Measurements from ENCODE around the gene UBP1.

DNA sequence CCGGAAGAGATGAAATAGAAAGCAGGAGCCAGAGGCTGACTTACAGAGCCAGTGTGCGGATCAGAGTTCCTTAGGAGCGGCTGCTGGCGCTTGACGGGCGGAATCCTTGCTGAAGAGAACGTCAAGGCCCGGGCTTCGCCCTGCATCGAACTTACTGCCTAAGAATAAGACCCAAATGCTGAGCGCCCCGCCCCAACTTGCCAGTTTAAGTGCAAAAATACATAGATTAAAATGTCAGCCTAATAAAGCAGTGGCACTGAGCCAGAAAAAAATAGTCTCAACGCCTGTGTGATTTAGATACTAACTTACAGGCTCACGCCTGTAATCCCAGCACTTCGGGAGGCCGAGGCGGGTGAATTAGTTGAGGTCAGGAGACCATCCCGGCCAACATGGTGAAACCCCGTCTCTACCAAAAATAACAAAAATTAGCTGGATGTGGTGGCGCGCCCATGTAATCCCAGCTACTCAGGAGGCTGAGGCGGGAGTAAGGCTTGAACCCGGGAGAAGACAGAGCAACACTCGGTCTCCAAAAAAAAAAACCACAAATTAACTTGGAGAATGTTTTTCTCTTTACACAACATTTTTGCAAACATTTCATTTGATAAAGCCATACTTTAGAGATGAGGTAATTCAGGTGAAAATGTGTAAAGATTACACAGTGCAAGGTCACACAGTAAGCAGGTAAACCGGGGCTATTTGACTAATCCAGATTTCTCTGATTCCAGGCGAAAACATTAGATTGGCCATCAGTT, 1.2 kb upstream of the UBP1 start:
- TF ChIP-seq POLR2AphosphoS5 (IDR thresholded peaks at IDR 0.05) (no peak), EP300 (IDR thresholded peaks at IDR 0.05) (no peak)
- TF ChIP-seq, protein P1, sequence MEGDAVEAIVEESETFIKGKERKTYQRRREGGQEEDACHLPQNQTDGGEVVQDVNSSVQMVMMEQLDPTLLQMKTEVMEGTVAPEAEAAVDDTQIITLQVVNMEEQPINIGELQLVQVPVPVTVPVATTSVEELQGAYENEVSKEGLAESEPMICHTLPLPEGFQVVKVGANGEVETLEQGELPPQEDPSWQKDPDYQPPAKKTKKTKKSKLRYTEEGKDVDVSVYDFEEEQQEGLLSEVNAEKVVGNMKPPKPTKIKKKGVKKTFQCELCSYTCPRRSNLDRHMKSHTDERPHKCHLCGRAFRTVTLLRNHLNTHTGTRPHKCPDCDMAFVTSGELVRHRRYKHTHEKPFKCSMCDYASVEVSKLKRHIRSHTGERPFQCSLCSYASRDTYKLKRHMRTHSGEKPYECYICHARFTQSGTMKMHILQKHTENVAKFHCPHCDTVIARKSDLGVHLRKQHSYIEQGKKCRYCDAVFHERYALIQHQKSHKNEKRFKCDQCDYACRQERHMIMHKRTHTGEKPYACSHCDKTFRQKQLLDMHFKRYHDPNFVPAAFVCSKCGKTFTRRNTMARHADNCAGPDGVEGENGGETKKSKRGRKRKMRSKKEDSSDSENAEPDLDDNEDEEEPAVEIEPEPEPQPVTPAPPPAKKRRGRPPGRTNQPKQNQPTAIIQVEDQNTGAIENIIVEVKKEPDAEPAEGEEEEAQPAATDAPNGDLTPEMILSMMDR (IDR thresholded peaks at IDR 0.05), result no peak

All from upper lobe of left lung (tissue), 4 donors.